DND-41 (cell line): ENCODE data around the gene SLC25A13.

ENCODE experiments used
- ATAC-seq: fragments of 200-7000 bp; cut with Tn5 transposase; 3 replicates; pipeline ENCODE4 v1.9.1; 2021; ENCODE audit warnings: low read depth; ENCODE audit not compliant: insufficient read depth
- DNase-seq: peaks from one replicate; pipeline ENCODE4 v3.0.0-alpha.2; 2020
- H2AFZ ChIP-seq: 2 replicates; pipeline ENCODE4 v1.6.0; 2012; ENCODE audit warnings: low read depth, low read length
- H3K27ac ChIP-seq: 2 replicates; pipeline ENCODE4 v1.5.1; 2012; ENCODE audit warnings: low read length, inconsistent platforms
- H3K27me3 ChIP-seq: fragments of 200-600 bp; sonication (generic); 2 replicates; pipeline ENCODE4 v1.6.0; 2012; ENCODE audit warnings: low read length, mild to moderate bottlenecking, inconsistent platforms; ENCODE audit not compliant: insufficient read depth, poor library complexity
- H3K36me3 ChIP-seq: 2 replicates; pipeline ENCODE4 v1.5.1; 2012; ENCODE audit warnings: low read length, inconsistent platforms; ENCODE audit not compliant: insufficient read depth
- H3K4me1 ChIP-seq: 2 replicates; pipeline ENCODE4 v1.5.1; 2012; ENCODE audit warnings: mild to moderate bottlenecking, low read length; ENCODE audit not compliant: insufficient read depth
- H3K4me2 ChIP-seq: 2 replicates; pipeline ENCODE4 v1.6.0; 2012; ENCODE audit warnings: mild to moderate bottlenecking, moderate library complexity, low read length, inconsistent platforms; ENCODE audit not compliant: insufficient read depth
- H3K4me3 ChIP-seq, 2 experiments: fragments of 200-600 bp in 1 of 2; shearing (Covaris generic) in 1 of 2; 2 replicates each; pipeline ENCODE4 v1.5.1; 2012 to 2016; ENCODE audit warnings: inconsistent platforms in 2 of 2, low read length in 2 of 2, mild to moderate bottlenecking in 2 of 2, low read depth in 1 of 2, moderate library complexity in 1 of 2
- H3K79me2 ChIP-seq: 2 replicates; pipeline ENCODE4 v1.6.0; 2012; ENCODE audit warnings: low read length, inconsistent platforms; ENCODE audit not compliant: insufficient read depth
- H3K9ac ChIP-seq: 2 replicates; pipeline ENCODE4 v1.6.0; 2012; ENCODE audit warnings: low read depth, mild to moderate bottlenecking, inconsistent platforms, low read length, moderate library complexity
- H3K9me3 ChIP-seq: 2 replicates; pipeline ENCODE4 v1.5.1; 2012; ENCODE audit warnings: low read length, moderate library complexity, mild to moderate bottlenecking, inconsistent platforms; ENCODE audit not compliant: insufficient read depth, severe bottlenecking
- H4K20me1 ChIP-seq: 2 replicates; pipeline ENCODE4 v1.6.0; 2012; ENCODE audit warnings: low read length; ENCODE audit not compliant: insufficient read depth
- CTCF ChIP-seq: IDR thresholded peaks from 2 replicates; pipeline ENCODE4 v1.5.1; 2012; ENCODE audit warnings: borderline replicate concordance, low read length, moderate library complexity, mild to moderate bottlenecking; ENCODE audit not compliant: poor library complexity, severe bottlenecking; ENCODE audit errors: extremely low read depth
- EZH2 ChIP-seq: IDR thresholded peaks from 3 replicates; pipeline ENCODE4 v1.6.1; 2012; ENCODE audit warnings: borderline replicate concordance, low read depth, mild to moderate bottlenecking, moderate library complexity, low read length, inconsistent platforms; ENCODE audit not compliant: severe bottlenecking

SLC25A13 gene

DNA sequence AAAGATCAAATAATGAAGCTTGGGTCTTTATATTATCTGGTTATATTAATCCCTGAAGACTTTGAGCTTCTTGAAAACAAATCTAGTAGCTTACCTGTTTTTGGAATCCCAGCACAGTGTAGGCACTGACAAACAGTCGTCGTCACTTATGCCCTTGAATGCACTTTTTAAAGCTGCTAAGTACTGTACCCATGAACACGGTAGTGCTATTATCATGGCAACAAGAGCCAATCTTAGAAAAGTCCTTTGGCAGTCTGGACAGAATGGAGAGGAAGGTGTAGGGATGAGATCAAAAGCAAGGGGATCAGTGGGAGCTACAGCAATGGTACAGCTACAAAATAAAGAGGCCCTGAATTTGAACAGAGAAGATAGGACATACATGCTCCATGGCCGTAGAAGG, 9.4 kb downstream of the SLC25A13 start:
- Histone ChIP-seq H3K27ac (no peak overlapping the region), H3K4me1 (no peaks in the 10 kb centered on the region), H4K20me1 (no peaks in the 10 kb centered on the region), H3K36me3 (no peaks in the 10 kb centered on the region), H3K9me3 (no peaks in the 10 kb centered on the region), H3K9ac (no peak overlapping the region), H3K27me3 (no peaks in the 10 kb centered on the region), H3K4me3 (no peak overlapping the region), H3K79me2 (no peaks in the 10 kb centered on the region), H2AFZ (no peak overlapping the region), H3K4me2 (no peak overlapping the region)
- TF ChIP-seq CTCF (no peak), EZH2 (no peak)
- no peak for DNase-seq
- ATAC-seq, result no peak

GRCh38 chr7:96311967-96312366, 9.9 kb downstream of the SLC25A13 start:
- H3K79me2 ChIP-seq, result no peaks in the 10 kb centered on the region
- no peaks in the 10 kb centered on the region for H3K27me3 ChIP-seq
- H4K20me1 ChIP-seq, result no peaks in the 10 kb centered on the region
- no peak overlapping the region for H2AFZ ChIP-seq
- no peaks in the 10 kb centered on the region for H3K9me3 ChIP-seq
- no peak overlapping the region for H3K4me3 ChIP-seq
- DNase-seq (no peak), ATAC-seq (no peak)
- no peaks in the 10 kb centered on the region for H3K4me1 ChIP-seq
- no peak overlapping the region for H3K27ac ChIP-seq
- H3K36me3 ChIP-seq, result no peaks in the 10 kb centered on the region
- H3K9ac ChIP-seq, result no peak overlapping the region
- H3K4me2 ChIP-seq, result no peak overlapping the region
- TF ChIP-seq CTCF (no peak), EZH2 (no peak)

GRCh38 chr7:96310110-96310509, 11.8 kb downstream of the SLC25A13 start:
- ATAC-seq (no peak), DNase-seq (no peak)
- Histone ChIP-seq H3K79me2 (no peaks in the 10 kb centered on the region), H3K9ac (no peak overlapping the region), H3K4me2 (no peak overlapping the region), H4K20me1 (no peaks in the 10 kb centered on the region), H3K4me3 (no peak overlapping the region), H3K36me3 (no peaks in the 10 kb centered on the region), H3K27me3 (no peaks in the 10 kb centered on the region), H3K4me1 (no peaks in the 10 kb centered on the region), H3K27ac (no peak overlapping the region), H2AFZ (no peak overlapping the region), H3K9me3 (no peaks in the 10 kb centered on the region)
- TF ChIP-seq CTCF, result no peak
- TF ChIP-seq EZH2, result no peak

GRCh38 chr7:96308950-96309263, 13.0 kb downstream of the SLC25A13 start:
- H3K36me3 ChIP-seq, result no peaks in the 10 kb centered on the region
- no peaks in the 10 kb centered on the region for H3K9me3 ChIP-seq
- no peak overlapping the region for H3K27ac ChIP-seq
- no peaks in the 10 kb centered on the region for H3K79me2 ChIP-seq
- H4K20me1 ChIP-seq, result no peaks in the 10 kb centered on the region
- H2AFZ ChIP-seq, result no peak overlapping the region
- no peak overlapping the region for H3K4me3 ChIP-seq
- H3K27me3 ChIP-seq, result no peaks in the 10 kb centered on the region
- H3K4me2 ChIP-seq, result no peak overlapping the region
- ATAC-seq, result no peak
- TF ChIP-seq CTCF (no peak), EZH2 (no peak)
- no peak overlapping the region for H3K9ac ChIP-seq
- no peak for DNase-seq
- no peaks in the 10 kb centered on the region for H3K4me1 ChIP-seq
